ENCODE data around the gene FEN1.

DNA sequence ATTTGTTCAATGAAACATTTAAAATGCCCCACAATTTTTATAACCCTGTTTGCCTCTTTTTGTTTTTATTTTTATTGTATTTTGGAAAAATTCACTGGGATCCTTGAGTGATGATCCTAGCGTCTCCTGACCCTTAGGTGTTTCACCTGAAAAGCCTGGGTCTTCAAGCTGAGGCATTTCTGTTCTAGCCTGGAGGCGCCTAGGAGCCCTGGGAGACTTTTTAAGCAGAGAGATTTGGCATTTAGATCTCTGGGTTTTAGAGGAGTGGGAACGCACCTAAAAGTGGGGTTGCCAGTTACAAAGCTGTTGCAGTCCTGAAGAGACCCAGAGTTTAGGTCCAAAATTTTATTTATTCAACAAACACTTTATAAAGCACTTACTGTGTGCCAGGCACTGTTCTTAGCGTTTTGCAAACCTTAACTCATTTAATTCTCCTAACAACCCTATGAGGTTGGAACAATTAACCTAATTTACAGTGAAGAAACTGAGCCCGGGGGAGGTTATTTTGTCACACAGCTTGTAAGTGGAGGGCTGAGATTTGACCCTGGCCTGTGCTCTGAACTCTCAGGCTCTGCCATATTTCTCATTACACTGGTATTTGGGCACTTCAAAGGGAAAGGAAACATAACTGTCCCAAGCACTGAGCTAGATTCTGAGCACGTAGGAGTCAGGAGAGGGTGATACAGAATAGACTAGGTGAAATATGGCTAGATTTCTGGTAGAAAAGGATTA lies 24.9 kb downstream of the FEN1 start:
- TF ChIP-seq, protein P1, sequence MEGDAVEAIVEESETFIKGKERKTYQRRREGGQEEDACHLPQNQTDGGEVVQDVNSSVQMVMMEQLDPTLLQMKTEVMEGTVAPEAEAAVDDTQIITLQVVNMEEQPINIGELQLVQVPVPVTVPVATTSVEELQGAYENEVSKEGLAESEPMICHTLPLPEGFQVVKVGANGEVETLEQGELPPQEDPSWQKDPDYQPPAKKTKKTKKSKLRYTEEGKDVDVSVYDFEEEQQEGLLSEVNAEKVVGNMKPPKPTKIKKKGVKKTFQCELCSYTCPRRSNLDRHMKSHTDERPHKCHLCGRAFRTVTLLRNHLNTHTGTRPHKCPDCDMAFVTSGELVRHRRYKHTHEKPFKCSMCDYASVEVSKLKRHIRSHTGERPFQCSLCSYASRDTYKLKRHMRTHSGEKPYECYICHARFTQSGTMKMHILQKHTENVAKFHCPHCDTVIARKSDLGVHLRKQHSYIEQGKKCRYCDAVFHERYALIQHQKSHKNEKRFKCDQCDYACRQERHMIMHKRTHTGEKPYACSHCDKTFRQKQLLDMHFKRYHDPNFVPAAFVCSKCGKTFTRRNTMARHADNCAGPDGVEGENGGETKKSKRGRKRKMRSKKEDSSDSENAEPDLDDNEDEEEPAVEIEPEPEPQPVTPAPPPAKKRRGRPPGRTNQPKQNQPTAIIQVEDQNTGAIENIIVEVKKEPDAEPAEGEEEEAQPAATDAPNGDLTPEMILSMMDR (IDR thresholded peaks at IDR 0.05) = no peak
- peak in 1 of 2 donors; percentile 21 for TF ChIP-seq POLR2A (IDR thresholded peaks at IDR 0.05)
